HFFc6 (cell line): ENCODE data around the gene ATP1A3. TPM values are rescaled to one million over a fixed set of nuclear protein-coding genes. Genes with fewer than 3 reads are reported as not detected.

Source experiments
- DNase-seq: peaks from one replicate; pipeline ENCODE4 v3.0.0-alpha.2; 2018
- H3K27ac Mint-ChIP-seq: 2 replicates; pipeline ENCODE4 v1.8.0; 2020; ENCODE audit warnings: mild to moderate bottlenecking, mixed read lengths
- H3K27me3 Mint-ChIP-seq: 2 replicates; pipeline ENCODE4 v1.8.0; 2021; ENCODE audit warnings: mild to moderate bottlenecking, moderate library complexity, mixed read lengths; ENCODE audit not compliant: insufficient read depth
- H3K36me3 Mint-ChIP-seq: 2 replicates; pipeline ENCODE4 v1.8.0; 2021; ENCODE audit warnings: low read depth, mixed read lengths
- H3K4me1 Mint-ChIP-seq: 2 replicates; pipeline ENCODE4 v1.8.0; 2020; ENCODE audit warnings: low read depth, mixed read lengths
- H3K4me3 Mint-ChIP-seq: 2 replicates; pipeline ENCODE4 v1.8.0; 2020; ENCODE audit warnings: mild to moderate bottlenecking, moderate library complexity, mixed read lengths
- H3K9me3 Mint-ChIP-seq: 2 replicates; pipeline ENCODE4 v1.8.0; 2020; ENCODE audit warnings: mild to moderate bottlenecking, mixed read lengths
- CTCF ChIP-seq: fragments of 200-600 bp; sonication (generic); IDR thresholded peaks from 2 replicates; pipeline ENCODE4 v1.5.0; 2021; ENCODE audit warnings: antibody characterized with exemption, mild to moderate bottlenecking
- total RNA-seq, 6 experiments: library from RNA; stranded (reverse); fragmentation: NEBNext Ultra II Directional; extraction: Animal tissue kit (Norgen Biotek cat#: 25700); gene quantifications; 2 replicates in 1 of 6; 3 replicates in 5 of 6; pipeline ENCODE4 v1.2.3, GENCODE V29; 2021

ATP1A3 gene
- total RNA-seq, 6 experiments from 2014 or later: 0.10 to 0.66 (median 0.33) TPM; not detected in 2

GRCh38 chr19:41917676-41918075 lies 76.4 kb downstream of the ATP1A3 start:
- no peaks in the 10 kb centered on the region for H3K36me3 Mint-ChIP-seq
- no peak for TF ChIP-seq CTCF
- peaks cover 20% of the 10 kb centered on the region for H3K27me3 Mint-ChIP-seq
- no peak overlapping the region for H3K27ac Mint-ChIP-seq
- no peaks in the 10 kb centered on the region for H3K9me3 Mint-ChIP-seq
- no peak overlapping the region for H3K4me3 Mint-ChIP-seq
- no peaks in the 10 kb centered on the region for H3K4me1 Mint-ChIP-seq
- DNase-seq: no peak

Other genes with a start within 250 kb of the ATP1A3 start
- not detected for gene CEACAM6, start 238.7 kb downstream of the ATP1A3 start, total RNA-seq
- not detected for gene CEACAM3, start 197.6 kb downstream of the ATP1A3 start, total RNA-seq
- not detected for gene LYPD4, start 149.5 kb downstream of the ATP1A3 start, total RNA-seq
- gene DMRTC2, start 149.2 kb downstream of the ATP1A3 start, total RNA-seq: not detected
- gene RPS19, start 134.0 kb downstream of the ATP1A3 start, total RNA-seq: 1,000 to 10,000 TPM; 2,312 to 2,495 (median 2,438) TPM
- under 1 TPM in 4 of 6 experiments, not detected in 2; 0.23 to 0.62 (median 0.35) TPM for gene CD79A, start 117.0 kb downstream of the ATP1A3 start, total RNA-seq
- gene ARHGEF1, start 111.0 kb downstream of the ATP1A3 start, total RNA-seq: 10 to 100 TPM; 63.8 to 73.3 (median 68.2) TPM
- under 1 TPM in 4 of 6 experiments, not detected in 2; 0.09 to 0.17 (median 0.12) TPM for gene ERFL, start 65.8 kb downstream of the ATP1A3 start, total RNA-seq
- 100 to 1,000 TPM; 245 to 349 (median 258) TPM for gene RABAC1, start 34.9 kb downstream of the ATP1A3 start, total RNA-seq
- under 1 TPM in 5 of 6 experiments, not detected in 1; 0.07 to 0.19 (median 0.13) TPM for gene GRIK5, start 76.0 kb upstream of the ATP1A3 start, total RNA-seq
- 10 to 100 TPM; 14.0 to 16.5 (median 15.1) TPM for gene ZNF574, start 81.9 kb upstream of the ATP1A3 start, total RNA-seq
- 10 to 100 TPM in 1 of 6 experiments, 1 to 10 TPM in 5; 6.4 to 11.0 (median 7.8) TPM for gene POU2F2, start 138.2 kb upstream of the ATP1A3 start, total RNA-seq
- gene DEDD2, start 223.4 kb upstream of the ATP1A3 start, total RNA-seq: 10 to 100 TPM; 19.2 to 24.9 (median 20.2) TPM
- gene ZNF526, start 226.1 kb upstream of the ATP1A3 start, total RNA-seq: 10 to 100 TPM; 14.0 to 18.2 (median 16.1) TPM
- 10 to 100 TPM; 36.3 to 45.5 (median 43.1) TPM for gene GSK3A, start 248.4 kb upstream of the ATP1A3 start, total RNA-seq